Adrenal gland (tissue), 5 donors: ENCODE measurements around the gene SCGB1A1.

Experiments
- CTCF ChIP-seq, 6 experiments: fragments of 450-650 bp in 4 of 6; fragments of 200-600 bp in 2 of 6; sonication (generic) in 1 of 6; IDR thresholded peaks; 1 replicate in 5 of 6; 2 replicates in 1 of 6; pipeline versions ENCODE4 v1.5.1 to v1.8.0; 2016 to 2021; ENCODE audit warnings: antibody characterized with exemption in 6 of 6, mild to moderate bottlenecking in 2 of 6, moderate library complexity in 1 of 6
- POLR2A ChIP-seq, 2 donors: fragments of 450-650 bp; IDR thresholded peaks; one replicate each; pipeline ENCODE4 v1.6.1; 2017; ENCODE audit warnings: antibody characterized with exemption in 2 of 2, mild to moderate bottlenecking in 2 of 2, moderate library complexity in 1 of 2
- donor health status: DM: no; HTN: no; CAD: no.

GRCh38 chr11:62443390-62444235 lies 24.8 kb downstream of the SCGB1A1 start:
- TF ChIP-seq CTCF (IDR thresholded peaks at IDR 0.05), result no peak
- no peak for TF ChIP-seq POLR2A (IDR thresholded peaks at IDR 0.05)
